SK-N-SH (cell line): Measurements from ENCODE around the gene SEZ6L. TPM values are rescaled to one million over a fixed set of nuclear protein-coding genes. Genes with fewer than 3 reads are reported as not detected.

Source experiments
- CTCF ChIA-PET: fragments of 300-600, 350-600 bp; formaldehyde crosslinking; extraction: SDS; loops from one replicate; lab custom pipeline; 2021; lab: Yijun Ruan, JAX
- POLR2A ChIA-PET: fragments of 350-600 bp; sonication (Branson Sonifier 250); formaldehyde crosslinking; extraction: SDS; loops from one replicate; lab custom pipeline; 2020; ENCODE audit warnings: antibody characterized with exemption, inconsistent platforms; lab: Yijun Ruan, JAX
- DNase-seq: peaks from one replicate; pipeline ENCODE4 v3.0.0; 2012
- H2AFZ ChIP-seq: fragments of 200-600 bp; sonication (generic); 2 replicates; pipeline ENCODE4 v1.8.1; 2016; ENCODE audit warnings: antibody characterized with exemption, mild to moderate bottlenecking, low read depth
- H3F3A ChIP-seq: fragments of 200-600 bp; sonication (generic); replicated peaks from 2 replicates; pipeline ENCODE3; 2016; ENCODE audit warnings: antibody characterized with exemption, mild to moderate bottlenecking; ENCODE audit not compliant: insufficient read depth
- H3K27ac ChIP-seq, 2 experiments: fragments of 200-500 bp in 1 of 2; fragments of 200-600 bp in 1 of 2; sonication (Bioruptor generic) in 1 of 2; sonication (generic), shearing (Covaris generic) in 1 of 2; 2 replicates each; pipeline versions ENCODE4 v1.5.1 to v1.6.1; 2014 to 2016; ENCODE audit warnings: low read depth in 2 of 2, inconsistent platforms in 1 of 2, low read length in 1 of 2, mild to moderate bottlenecking in 1 of 2, mixed read lengths in 1 of 2
- H3K27me3 ChIP-seq: fragments of 200-600 bp; sonication (generic), shearing (Covaris generic); 2 replicates; pipeline ENCODE4 v1.6.1; 2016; ENCODE audit warnings: mixed run types; ENCODE audit not compliant: insufficient read depth
- H3K36me3 ChIP-seq, 2 experiments: fragments of 200-500 bp in 1 of 2; fragments of 200-600 bp in 1 of 2; sonication (Bioruptor generic) in 1 of 2; sonication (generic) in 1 of 2; replicated peaks in 1 of 2; 2 replicates each; pipeline versions ENCODE3 to v1.5.1; 2014 to 2016; ENCODE audit warnings: low read length in 1 of 2, mild to moderate bottlenecking in 1 of 2; ENCODE audit not compliant: insufficient read depth in 2 of 2, control insufficient read depth in 1 of 2
- H3K4me1 ChIP-seq, 2 experiments: fragments of 200-500 bp in 1 of 2; fragments of 200-600 bp in 1 of 2; sonication (Bioruptor generic) in 1 of 2; sonication (generic), shearing (Covaris generic) in 1 of 2; 2 replicates each; pipeline versions ENCODE4 v1.5.1 to v1.6.1; 2014 to 2016; ENCODE audit warnings: low read depth in 1 of 2, low read length in 1 of 2, mixed run types in 1 of 2; ENCODE audit not compliant: insufficient read depth in 2 of 2, control insufficient read depth in 1 of 2
- H3K4me2 ChIP-seq: fragments of 200-600 bp; sonication (generic), shearing (Covaris generic); 2 replicates; pipeline ENCODE4 v1.6.1; 2017; ENCODE audit warnings: mixed run types
- H3K4me3 ChIP-seq, 2 experiments: fragments of 200-500 bp in 1 of 2; fragments of 200-600 bp in 1 of 2; sonication (Bioruptor generic) in 1 of 2; sonication (generic), shearing (Covaris generic) in 1 of 2; 2 replicates each; pipeline versions ENCODE4 v1.5.1 to v1.8.1; 2014 to 2016; ENCODE audit warnings: low read depth in 2 of 2, inconsistent platforms in 1 of 2, low read length in 1 of 2, mild to moderate bottlenecking in 1 of 2, mixed read lengths in 1 of 2, moderate library complexity in 1 of 2
- H3K79me2 ChIP-seq: fragments of 200-600 bp; sonication (generic); 2 replicates; pipeline ENCODE4 v1.8.1; 2017; ENCODE audit warnings: mild to moderate bottlenecking; ENCODE audit not compliant: insufficient read depth
- H3K9ac ChIP-seq: fragments of 200-600 bp; sonication (generic); 2 replicates; pipeline ENCODE4 v1.6.1; 2017; ENCODE audit warnings: mixed run types
- H3K9me2 ChIP-seq: fragments of 200-600 bp; sonication (generic); 2 replicates; pipeline ENCODE4 v1.6.1; 2017; ENCODE audit warnings: mixed run types
- H3K9me3 ChIP-seq: fragments of 200-600 bp; sonication (generic); 2 replicates; pipeline ENCODE4 v1.6.1; 2017; ENCODE audit warnings: mixed run types, mild to moderate bottlenecking, moderate library complexity
- H4K20me1 ChIP-seq: fragments of 200-600 bp; sonication (generic); 2 replicates; pipeline ENCODE4 v1.6.1; 2017; ENCODE audit warnings: mild to moderate bottlenecking, mixed run types; ENCODE audit not compliant: insufficient read depth
- CHD2 ChIP-seq: fragments of 150-350 bp; IDR thresholded peaks from 2 replicates; pipeline ENCODE4 v1.6.1; 2018; ENCODE audit warnings: low read length; ENCODE audit not compliant: partially characterized antibody
- EZH2phosphoT487 ChIP-seq: fragments of 200-600 bp; sonication (generic); IDR thresholded peaks from 2 replicates; pipeline ENCODE4 v1.6.1; 2017; ENCODE audit warnings: low read depth, mixed run types, mild to moderate bottlenecking, antibody characterized with exemption, moderate library complexity, borderline replicate concordance
- FOSL2 ChIP-seq: IDR thresholded peaks from 2 replicates; pipeline ENCODE4 v1.4.0; 2012; ENCODE audit warnings: low read depth, mild to moderate bottlenecking, moderate library complexity, borderline replicate concordance
- FOXJ3 ChIP-seq: sonication (generic); formaldehyde crosslinking; IDR thresholded peaks from 2 replicates; pipeline ENCODE4 v1.5.1; 2020; ENCODE audit warnings: mild to moderate bottlenecking, missing genetic modification reagents
- FOXM1 ChIP-seq: IDR thresholded peaks from 2 replicates; pipeline ENCODE4 v1.4.0; 2012; ENCODE audit warnings: low read depth, mild to moderate bottlenecking
- GABPA ChIP-seq: IDR thresholded peaks from 2 replicates; pipeline ENCODE4 v1.4.0; 2012; ENCODE audit warnings: low read depth, mild to moderate bottlenecking
- GATA2 ChIP-seq: sonication (generic); formaldehyde crosslinking; IDR thresholded peaks from 2 replicates; pipeline ENCODE4 v1.5.0; 2020; ENCODE audit warnings: mild to moderate bottlenecking, missing genetic modification reagents
- JUND ChIP-seq: IDR thresholded peaks from 2 replicates; pipeline ENCODE4 v1.4.0; 2012
- MXI1 ChIP-seq: IDR thresholded peaks from 2 replicates; pipeline ENCODE4 v1.6.1; 2012; ENCODE audit warnings: mild to moderate bottlenecking, low read depth, low read length, improper control_type of control experiment
- POLR2AphosphoS5 ChIP-seq: IDR thresholded peaks from 2 replicates; pipeline ENCODE4 v1.6.1; 2012; ENCODE audit warnings: low read depth, low read length
- RCOR1 ChIP-seq: fragments of 150-350 bp; IDR thresholded peaks from 2 replicates; pipeline ENCODE4 v1.6.1; 2017; ENCODE audit warnings: antibody characterized with exemption, low read length
- RXRA ChIP-seq: IDR thresholded peaks from 2 replicates; pipeline ENCODE4 v1.4.0; 2012; ENCODE audit warnings: low read depth, mild to moderate bottlenecking, borderline replicate concordance
- SIN3A ChIP-seq: IDR thresholded peaks from 2 replicates; pipeline ENCODE4 v1.6.1; 2012; ENCODE audit warnings: low read depth, mild to moderate bottlenecking, low read length, moderate library complexity, borderline replicate concordance
- USF1 ChIP-seq: IDR thresholded peaks from 2 replicates; pipeline ENCODE4 v1.4.0; 2012; ENCODE audit warnings: low read depth, borderline replicate concordance
- YY1 ChIP-seq: IDR thresholded peaks from 2 replicates; pipeline ENCODE4 v1.4.0; 2012; ENCODE audit warnings: low read depth, mild to moderate bottlenecking
- WGBS: methylation state at CpG from one replicate; pipeline ENCODE4 v1.1.6; 2017; ENCODE audit warnings: low lambda C conversion rate; 5-methylcytosine and 5-hydroxymethylcytosine counted together
- polyA plus RNA-seq, 3 experiments: library from polyadenylated mRNA; depleted of rRNA; stranded (reverse); fragments of >200 nt; gene quantifications; 2 replicates each; pipeline ENCODE4 v1.2.3, GENCODE V29; 2012
- TF ChIP-seq, protein P1 (sequence below): fragments of 150-350 bp; IDR thresholded peaks from 2 replicates; pipeline ENCODE4 v1.6.1; 2017; ENCODE audit warnings: antibody characterized with exemption, low read length, low read depth, borderline replicate concordance
- TF ChIP-seq, protein P2 (sequence below): fragments of 150-350 bp; IDR thresholded peaks from 2 replicates; pipeline ENCODE4 v1.6.1; 2016; ENCODE audit warnings: mild to moderate bottlenecking, low read depth, low read length
- TF ChIP-seq, protein P3 (sequence below): fragments of 200-600 bp; sonication (generic); IDR thresholded peaks from 2 replicates; pipeline ENCODE4 v1.6.1; 2017; ENCODE audit warnings: antibody characterized with exemption, mild to moderate bottlenecking, moderate library complexity

SEZ6L gene
- polyA plus RNA-seq, 1 of the 3 experiments (the other 2 are of a cell fraction): 0.10 TPM

GRCh38 chr22:26357281-26357680 is 188.0 kb downstream of the SEZ6L start:
- Histone ChIP-seq H4K20me1 (no peaks in the 10 kb centered on the region), H3K36me3 (no peaks in the 10 kb centered on the region), H3K4me1 (peaks cover 0 to 7% of the 10 kb centered on the region in 2 experiments; a peak in 2 of 4 replicates), H3K9me2 (no peaks in the 10 kb centered on the region), H3K4me3 (no peak overlapping the region), H3F3A (no peaks in the 10 kb centered on the region), H3K27ac (no peak overlapping the region), H2AFZ (no peak overlapping the region), H3K27me3 (no peaks in the 10 kb centered on the region), H3K4me2 (no peak overlapping the region), H3K9ac (no peak overlapping the region), H3K9me3 (no peaks in the 10 kb centered on the region), H3K79me2 (no peaks in the 10 kb centered on the region)
- ChIA-PET CTCF (interaction anchor here (1.1 to 2.5 kb wide), 4 partner anchors 10 to 584 kb away, joined by 3 to 19 read pairs (median 4); no protein-coding TSS in a partner anchor), POLR2A (no interaction called here)
- no peak for TF ChIP-seq SIN3A
- 33% methylated on average over 2 of the region's 2 CpGs for WGBS
- no peak for DNase-seq

DNA sequence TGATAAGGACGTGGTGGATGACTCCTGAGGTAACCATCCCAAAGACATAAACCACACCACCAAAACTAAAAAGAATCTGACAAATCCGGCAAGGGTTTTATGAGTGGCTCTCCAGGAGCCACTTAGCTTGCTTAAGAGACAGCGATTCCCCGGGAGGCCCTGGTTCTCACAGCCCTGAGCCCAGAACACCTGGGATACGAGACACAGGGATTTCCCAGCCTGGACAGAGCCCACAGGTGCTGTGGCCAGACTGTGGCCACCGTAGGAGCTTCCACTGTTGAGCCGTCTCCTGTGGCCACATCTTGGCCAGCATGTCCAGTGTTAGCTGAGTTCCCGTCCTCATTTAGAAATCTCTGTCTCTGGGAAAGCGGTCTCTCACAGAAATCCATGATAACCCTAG is 188.6 kb downstream of the SEZ6L start:
- POLR2A ChIA-PET: no interaction called here
- no peak for DNase-seq
- Histone ChIP-seq H3F3A (no peaks in the 10 kb centered on the region), H3K27ac (no peak overlapping the region), H3K4me2 (no peak overlapping the region), H3K9ac (no peak overlapping the region), H3K79me2 (no peaks in the 10 kb centered on the region), H3K27me3 (no peaks in the 10 kb centered on the region), H3K4me1 (peaks cover 0 to 7% of the 10 kb centered on the region in 2 experiments; a peak in 2 of 4 replicates), H4K20me1 (no peaks in the 10 kb centered on the region), H3K9me2 (no peaks in the 10 kb centered on the region), H3K36me3 (no peaks in the 10 kb centered on the region), H3K4me3 (no peak overlapping the region), H2AFZ (no peak overlapping the region), H3K9me3 (no peaks in the 10 kb centered on the region)
- CTCF ChIA-PET: interaction anchor here (1.1 to 2.5 kb wide), 5 partner anchors 10 to 584 kb away, joined by 3 to 19 read pairs (median 6); no protein-coding TSS in a partner anchor
- WGBS: 82% methylated on average over 7 of the region's 9 CpGs
- TF ChIP-seq, protein P1, sequence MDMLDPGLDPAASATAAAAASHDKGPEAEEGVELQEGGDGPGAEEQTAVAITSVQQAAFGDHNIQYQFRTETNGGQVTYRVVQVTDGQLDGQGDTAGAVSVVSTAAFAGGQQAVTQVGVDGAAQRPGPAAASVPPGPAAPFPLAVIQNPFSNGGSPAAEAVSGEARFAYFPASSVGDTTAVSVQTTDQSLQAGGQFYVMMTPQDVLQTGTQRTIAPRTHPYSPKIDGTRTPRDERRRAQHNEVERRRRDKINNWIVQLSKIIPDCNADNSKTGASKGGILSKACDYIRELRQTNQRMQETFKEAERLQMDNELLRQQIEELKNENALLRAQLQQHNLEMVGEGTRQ: no peak
- no peak for TF ChIP-seq FOSL2
- no peak for TF ChIP-seq GATA2 (CRISPR knock-in tag)
- TF ChIP-seq GABPA: no peak
- TF ChIP-seq FOXM1: no peak
- TF ChIP-seq EZH2phosphoT487: no peak

GRCh38 chr22:26359156-26359555 is 189.9 kb downstream of the SEZ6L start:
- Histone ChIP-seq H3K27ac (no peak overlapping the region), H3K79me2 (no peaks in the 10 kb centered on the region), H3K36me3 (no peaks in the 10 kb centered on the region), H4K20me1 (no peaks in the 10 kb centered on the region), H3K9me2 (no peaks in the 10 kb centered on the region), H3F3A (no peaks in the 10 kb centered on the region), H3K4me2 (no peak overlapping the region), H3K4me3 (no peak overlapping the region), H3K27me3 (no peaks in the 10 kb centered on the region), H3K4me1 (peaks cover 0 to 7% of the 10 kb centered on the region in 2 experiments; a peak in 2 of 4 replicates), H3K9ac (no peak overlapping the region), H2AFZ (no peak overlapping the region), H3K9me3 (no peaks in the 10 kb centered on the region)
- DNase-seq: no peak
- TF ChIP-seq USF1 (no peak), YY1 (no peak), FOXJ3 (no peak), MXI1 (no peak), JUND (no peak), RCOR1 (no peak), CHD2 (no peak), FOXM1 (no peak), EZH2phosphoT487 (no peak), GABPA (no peak), POLR2AphosphoS5 (no peak), RXRA (no peak)
- TF ChIP-seq, protein P2, sequence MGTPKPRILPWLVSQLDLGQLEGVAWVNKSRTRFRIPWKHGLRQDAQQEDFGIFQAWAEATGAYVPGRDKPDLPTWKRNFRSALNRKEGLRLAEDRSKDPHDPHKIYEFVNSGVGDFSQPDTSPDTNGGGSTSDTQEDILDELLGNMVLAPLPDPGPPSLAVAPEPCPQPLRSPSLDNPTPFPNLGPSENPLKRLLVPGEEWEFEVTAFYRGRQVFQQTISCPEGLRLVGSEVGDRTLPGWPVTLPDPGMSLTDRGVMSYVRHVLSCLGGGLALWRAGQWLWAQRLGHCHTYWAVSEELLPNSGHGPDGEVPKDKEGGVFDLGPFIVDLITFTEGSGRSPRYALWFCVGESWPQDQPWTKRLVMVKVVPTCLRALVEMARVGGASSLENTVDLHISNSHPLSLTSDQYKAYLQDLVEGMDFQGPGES: no peak
- TF ChIP-seq, protein P3, sequence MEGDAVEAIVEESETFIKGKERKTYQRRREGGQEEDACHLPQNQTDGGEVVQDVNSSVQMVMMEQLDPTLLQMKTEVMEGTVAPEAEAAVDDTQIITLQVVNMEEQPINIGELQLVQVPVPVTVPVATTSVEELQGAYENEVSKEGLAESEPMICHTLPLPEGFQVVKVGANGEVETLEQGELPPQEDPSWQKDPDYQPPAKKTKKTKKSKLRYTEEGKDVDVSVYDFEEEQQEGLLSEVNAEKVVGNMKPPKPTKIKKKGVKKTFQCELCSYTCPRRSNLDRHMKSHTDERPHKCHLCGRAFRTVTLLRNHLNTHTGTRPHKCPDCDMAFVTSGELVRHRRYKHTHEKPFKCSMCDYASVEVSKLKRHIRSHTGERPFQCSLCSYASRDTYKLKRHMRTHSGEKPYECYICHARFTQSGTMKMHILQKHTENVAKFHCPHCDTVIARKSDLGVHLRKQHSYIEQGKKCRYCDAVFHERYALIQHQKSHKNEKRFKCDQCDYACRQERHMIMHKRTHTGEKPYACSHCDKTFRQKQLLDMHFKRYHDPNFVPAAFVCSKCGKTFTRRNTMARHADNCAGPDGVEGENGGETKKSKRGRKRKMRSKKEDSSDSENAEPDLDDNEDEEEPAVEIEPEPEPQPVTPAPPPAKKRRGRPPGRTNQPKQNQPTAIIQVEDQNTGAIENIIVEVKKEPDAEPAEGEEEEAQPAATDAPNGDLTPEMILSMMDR: no peak
- WGBS: 71% methylated on average over 4 of the region's 4 CpGs
- ChIA-PET CTCF (interaction anchor here (0.7 to 2.5 kb wide), 5 partner anchors 162 to 585 kb away, joined by 3 to 19 read pairs (median 3); no protein-coding TSS in a partner anchor), POLR2A (no interaction called here)
